Measurements from ENCODE around the gene BEND3. TPM values are rescaled to one million over a fixed set of nuclear protein-coding genes. Genes with fewer than 3 reads are reported as not detected.

Gene BEND3
- 3.0 and 3.9 TPM in 2 replicates for total RNA-seq

DNA sequence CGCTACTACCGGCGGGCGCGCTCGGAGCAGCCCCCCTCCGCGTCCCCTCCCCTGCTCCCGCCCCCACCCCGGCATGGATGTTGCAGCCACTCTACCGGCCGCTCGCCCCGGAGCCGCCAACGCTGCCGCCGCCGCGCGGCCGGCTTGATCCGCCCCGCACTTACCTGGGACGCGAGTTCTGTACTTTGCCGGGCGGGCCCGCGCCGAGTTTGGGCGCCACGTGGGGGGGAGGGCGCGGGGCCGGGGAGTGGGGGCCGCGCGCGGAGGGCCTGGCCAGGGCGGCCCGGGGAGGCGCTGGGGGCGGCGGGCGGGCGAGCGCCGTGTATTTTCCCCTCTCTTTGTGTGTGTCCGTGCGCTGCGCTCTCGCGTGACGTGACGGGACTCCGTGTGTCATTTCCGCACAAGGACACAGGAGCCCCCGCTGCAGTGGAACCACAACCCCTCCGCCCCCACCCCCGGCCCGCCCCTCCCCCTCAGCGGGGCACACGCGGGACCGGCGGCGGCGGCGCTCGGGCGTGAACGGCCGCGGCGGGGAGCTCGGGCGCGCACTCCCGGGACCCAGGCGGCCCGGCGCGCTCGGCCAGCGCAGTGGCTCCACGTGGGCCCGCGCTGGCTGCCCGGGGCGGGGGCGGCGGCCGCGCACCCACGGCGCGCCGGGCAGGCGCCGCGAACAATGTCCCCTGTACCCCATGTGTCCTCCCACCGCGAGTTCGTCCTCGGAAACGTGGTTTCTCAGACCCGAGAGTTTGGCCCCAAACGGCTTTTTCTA, at the start of gene BEND3:
Gene BEND3, minus strand, starts transcription at position 590 of the 769 bp plus-strand sequence. CDS start 16,230 bp downstream, outside the sequence.

Small RNAs within 50 kb of the gene (small RNA-seq; reads per million reads assigned to genes)
- gene RNU6-1299P: not detected

Other genes starting within 250 kb of the BEND3 start
- gene CD24, start 140.8 kb downstream of the BEND3 start, total RNA-seq: 0.49 and 0.97 TPM in 2 replicates
- gene MTRES1, start 87.3 kb downstream of the BEND3 start, total RNA-seq: 9.7 and 11.4 TPM in 2 replicates

All from hair follicle dermal papilla cell (primary cell).